OCI-M2 (cell line): ENCODE results near the gene ZNF654.
"Not testable (repeated sequence)": the region's sequence is repeated elsewhere in the genome, so short reads cannot be mapped to it uniquely, and the experiment has no call there.

ENCODE experiments used
- DNase-seq: peaks from one replicate; lab custom pipeline; 2025; ENCODE audit not compliant: unreplicated experiment; lab: John Stamatoyannopoulos, UW

Gene ZNF654

DNA sequence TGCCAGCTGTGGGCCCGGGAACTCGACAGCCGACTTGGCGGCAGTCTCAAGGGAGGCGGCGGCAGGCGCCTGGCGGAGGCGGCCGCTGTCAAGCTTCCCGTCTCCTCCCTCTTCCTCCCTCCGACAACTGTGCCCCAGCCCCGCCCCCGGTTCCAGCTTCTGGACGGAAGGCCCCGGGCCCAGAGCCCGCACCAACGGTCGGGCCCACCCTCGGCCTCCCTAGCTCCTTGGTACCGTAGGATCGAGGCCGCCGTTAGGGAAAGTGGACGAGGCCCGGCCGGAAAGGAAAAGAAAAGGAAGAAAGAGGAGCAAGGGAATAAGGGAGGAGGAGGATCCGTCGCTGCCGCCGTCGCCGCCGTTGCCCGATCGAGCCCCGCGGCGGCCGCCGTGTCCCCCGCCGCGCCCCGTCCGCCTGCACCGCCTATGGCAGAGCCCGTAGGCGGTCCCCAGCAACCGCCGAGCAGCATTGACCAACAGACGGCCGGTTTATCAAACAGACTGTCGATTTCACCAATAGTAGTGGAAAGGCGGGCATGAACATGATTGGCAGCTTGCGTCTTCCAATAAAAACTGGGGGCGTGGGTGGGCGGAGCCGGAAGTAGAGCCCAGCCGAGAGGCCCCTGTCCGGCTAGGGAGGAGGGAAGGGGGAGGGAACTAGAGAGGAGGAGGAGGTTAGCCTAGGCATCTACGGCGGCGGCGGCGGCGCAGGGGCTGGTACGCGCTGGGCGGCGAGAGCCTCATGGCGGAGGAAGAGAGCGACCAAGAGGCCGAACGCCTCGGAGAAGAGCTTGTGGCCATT, at the start of gene ZNF654, which contains the start of gene CGGBP1:
TSS of gene ZNF654 (plus strand) at position 675 of the 799 bp plus-strand sequence. CDS start at position 740, 65 bp downstream.
TSS of gene CGGBP1 (minus strand) at position 425 of the 799 bp plus-strand sequence. CDS start 3,029 bp downstream, outside the sequence.
- peak; percentile 85 for DNase-seq

DNA sequence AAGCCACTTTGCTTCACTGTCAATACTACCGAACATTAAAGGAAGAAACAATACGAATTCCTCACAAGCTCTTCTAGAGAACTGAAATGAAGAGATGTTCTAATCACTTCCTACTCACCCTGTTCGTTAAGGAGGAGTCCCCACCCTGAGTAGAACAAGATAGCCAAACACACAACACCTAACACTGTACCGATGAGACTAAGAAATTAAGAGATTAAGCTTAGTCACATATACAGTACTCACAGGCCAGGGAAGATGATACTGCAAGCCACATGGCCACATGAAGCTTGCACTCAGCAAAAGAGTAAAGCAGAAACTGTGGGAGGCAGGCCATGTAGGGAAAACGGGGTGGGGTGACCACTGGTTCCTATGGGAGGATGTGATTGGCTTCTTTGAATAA, 48.2 kb upstream of the ZNF654 start:
- no peak for DNase-seq

GRCh38 chr3:88013592-88013991, 45.5 kb upstream of the ZNF654 start:
- no peak for DNase-seq

GRCh38 chr3:88015656-88016055, 43.4 kb upstream of the ZNF654 start:
- DNase-seq: not testable (repeated sequence)

DNA sequence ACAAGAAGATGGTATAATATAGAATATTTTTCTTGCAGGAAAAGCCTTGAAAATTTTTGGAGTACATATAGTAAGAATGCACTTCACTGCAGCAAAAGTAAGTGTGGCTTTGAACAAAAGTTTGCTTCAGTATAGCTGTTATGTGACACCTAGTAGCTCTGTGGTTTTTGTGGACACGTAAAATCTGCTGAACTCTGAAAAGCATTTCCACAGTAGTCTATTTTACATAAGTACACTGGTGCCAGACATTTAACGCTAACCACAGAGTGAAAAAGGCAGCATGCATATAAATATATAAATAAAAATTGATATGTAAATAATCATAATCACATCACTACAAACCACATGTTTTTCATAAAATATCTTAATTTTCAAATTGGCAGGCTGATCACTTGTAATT, 40.0 kb upstream of the ZNF654 start:
- no peak for DNase-seq

GRCh38 chr3:88025001-88025552, 34.0 kb upstream of the ZNF654 start:
- DNase-seq: no peak

- no peak for DNase-seq
These were observed 30.2 kb upstream of the ZNF654 start for GRCh38 chr3:88028876-88029275.

- DNase-seq: no peak
These were observed 28.8 kb upstream of the ZNF654 start for GRCh38 chr3:88030210-88030609.

DNA sequence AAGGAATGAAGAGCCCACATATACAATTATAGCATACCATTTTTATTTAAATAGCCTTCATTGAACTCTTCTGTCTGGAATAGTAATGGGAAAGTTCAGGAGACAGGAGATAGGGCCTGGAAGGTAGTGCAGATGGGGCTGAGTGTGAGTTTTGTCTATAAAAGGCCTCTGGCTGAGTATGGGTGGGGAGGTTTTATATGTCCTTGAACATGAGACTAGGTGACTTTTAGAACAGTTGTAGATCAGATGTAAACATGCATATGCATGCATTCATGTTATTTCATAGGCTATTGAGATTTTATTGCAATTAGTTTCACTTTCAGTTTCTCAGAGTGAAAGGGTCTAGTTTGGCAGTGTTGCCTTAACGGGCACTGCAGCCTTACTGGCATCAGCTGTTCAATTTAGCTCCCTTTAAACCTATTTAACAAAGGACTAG, 27.4 kb upstream of the ZNF654 start:
- no peak for DNase-seq

DNA sequence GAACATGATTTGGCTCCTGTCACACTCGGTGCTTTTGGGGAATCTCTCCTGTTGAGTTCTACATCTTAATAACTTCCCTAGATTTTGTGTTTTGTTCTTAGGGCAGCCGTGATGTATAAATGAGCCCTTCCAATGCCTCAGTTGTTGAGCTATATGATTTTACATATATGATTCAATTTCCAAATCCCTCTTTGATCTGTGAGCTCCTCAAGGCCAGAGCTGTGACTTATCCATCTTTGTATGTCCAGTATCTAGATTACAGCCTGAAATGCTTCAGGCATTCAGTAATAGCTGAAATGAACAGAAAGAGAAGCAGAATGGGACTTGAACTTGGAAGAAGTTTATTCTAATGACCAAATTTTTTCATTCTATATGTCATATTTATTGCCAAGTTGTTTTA, 26.8 kb upstream of the ZNF654 start:
- no peak for DNase-seq

DNA sequence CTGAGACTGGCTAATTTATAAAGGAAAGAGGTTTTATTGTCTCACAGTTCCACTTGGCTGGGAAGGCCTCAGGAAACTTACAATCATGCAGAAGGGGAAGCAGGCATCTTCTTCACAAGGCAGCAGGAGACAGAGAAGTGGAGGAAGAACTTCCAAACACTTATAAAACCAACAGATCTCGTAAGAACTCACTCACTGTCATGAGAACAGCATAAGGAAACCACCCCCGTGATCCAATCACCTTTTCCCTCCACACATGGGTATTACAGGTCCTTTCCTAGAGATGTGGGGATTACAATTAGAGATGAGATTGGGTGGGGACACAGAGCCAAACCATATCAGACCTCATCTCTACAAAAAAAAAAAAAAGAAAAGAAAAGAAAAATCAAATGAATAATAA, 26.0 kb upstream of the ZNF654 start:
- DNase-seq: no peak

DNA sequence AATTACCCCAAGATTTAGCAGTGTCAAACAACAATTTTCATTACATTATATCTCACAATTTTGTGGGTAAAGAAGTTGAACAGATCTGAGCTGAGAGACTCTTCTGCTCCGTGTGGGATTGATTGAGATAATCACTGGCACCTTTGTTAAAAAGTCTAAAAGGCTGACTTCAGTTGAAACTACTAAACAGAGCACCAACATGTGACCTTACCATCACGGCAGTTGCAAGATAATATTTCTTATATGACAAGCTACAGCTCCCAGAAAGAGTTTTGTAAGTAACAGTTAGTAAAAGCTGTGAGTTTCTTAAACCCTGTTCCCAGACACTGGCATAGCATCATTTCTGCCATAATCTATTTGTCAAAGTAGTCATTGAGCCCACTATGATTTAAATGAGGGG, 25.2 kb upstream of the ZNF654 start:
- DNase-seq: no peak

DNA sequence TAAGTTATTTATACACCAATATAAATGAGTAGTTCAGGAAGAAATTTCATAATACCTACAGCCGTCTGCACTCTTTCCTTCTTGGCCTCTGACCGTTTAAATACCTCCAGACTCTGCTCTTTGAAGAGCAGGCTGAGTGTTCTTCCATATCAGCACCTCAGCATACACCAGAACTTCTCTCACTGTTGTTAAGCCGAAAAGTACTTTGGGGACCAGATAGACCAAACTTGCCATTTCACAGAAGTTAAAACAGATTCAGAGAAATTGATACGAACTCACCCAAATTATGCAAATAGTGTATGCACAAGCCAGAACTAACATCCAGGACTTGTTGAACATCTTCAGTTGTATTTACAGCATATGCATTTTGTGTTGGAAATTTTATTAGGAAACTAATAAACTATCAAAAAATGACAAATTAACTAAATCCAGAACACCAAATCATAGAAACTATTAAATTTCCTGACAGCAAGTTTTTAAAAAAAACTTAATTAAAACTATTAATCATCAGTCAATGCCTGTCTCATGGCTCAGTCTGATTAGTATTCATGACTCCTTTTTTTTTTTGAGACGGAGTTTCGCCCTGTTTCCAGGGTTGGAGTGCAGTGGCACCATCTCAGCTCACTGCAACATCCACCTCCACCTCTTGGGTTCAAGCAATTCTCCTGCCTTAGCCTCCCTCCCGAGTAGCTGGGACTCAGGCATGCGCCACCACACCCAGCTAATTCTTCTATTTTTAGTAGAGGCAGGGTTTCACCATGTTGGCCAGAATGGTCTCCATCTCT, 24.4 kb upstream of the ZNF654 start:
- DNase-seq: no peak

DNA sequence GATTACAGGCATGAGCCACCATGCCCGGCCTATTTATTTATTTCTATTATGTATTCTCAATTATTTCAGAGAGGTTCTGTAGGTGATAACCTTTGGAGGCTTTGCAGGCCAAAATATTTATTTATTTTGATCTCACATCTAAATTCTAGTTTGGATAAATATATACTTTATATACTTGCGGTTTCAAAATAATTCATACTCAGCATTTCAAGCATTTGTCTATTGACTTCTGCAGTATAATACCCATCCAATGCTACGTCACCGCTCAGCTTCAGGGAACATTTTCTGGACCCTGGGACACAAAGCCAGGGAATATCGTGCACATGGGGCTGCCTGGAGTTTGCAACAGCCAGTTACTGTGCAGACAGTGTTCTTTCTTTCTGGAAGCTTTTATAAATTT, 22.8 kb upstream of the ZNF654 start:
- no peak for DNase-seq

- DNase-seq: no peak
These were observed 20.5 kb upstream of the ZNF654 start for GRCh38 chr3:88038566-88038965.

GRCh38 chr3:88040529-88040928, 18.5 kb upstream of the ZNF654 start:
- DNase-seq: no peak

- DNase-seq: no peak
These were observed 18.1 kb upstream of the ZNF654 start for GRCh38 chr3:88041005-88041404.

DNA sequence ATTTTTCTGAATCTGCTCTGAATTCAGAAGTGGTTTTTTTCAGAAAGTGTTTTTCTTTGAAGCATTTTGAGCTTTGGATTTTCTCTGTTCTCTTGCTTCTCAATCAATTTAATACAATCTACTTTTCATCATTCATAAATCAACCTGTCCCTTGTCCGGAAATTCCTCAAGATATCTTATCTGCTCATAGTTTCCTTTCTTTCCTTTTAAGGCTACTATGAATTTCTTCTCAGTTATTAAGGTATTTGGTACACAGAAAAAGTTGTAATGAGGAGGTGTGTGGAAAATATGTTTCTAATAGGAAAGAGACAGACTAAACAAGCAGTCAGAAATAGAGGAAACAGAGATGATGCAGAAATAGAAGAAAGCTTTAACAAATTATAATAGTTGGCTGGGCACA, 14.6 kb upstream of the ZNF654 start:
- no peak for DNase-seq

DNA sequence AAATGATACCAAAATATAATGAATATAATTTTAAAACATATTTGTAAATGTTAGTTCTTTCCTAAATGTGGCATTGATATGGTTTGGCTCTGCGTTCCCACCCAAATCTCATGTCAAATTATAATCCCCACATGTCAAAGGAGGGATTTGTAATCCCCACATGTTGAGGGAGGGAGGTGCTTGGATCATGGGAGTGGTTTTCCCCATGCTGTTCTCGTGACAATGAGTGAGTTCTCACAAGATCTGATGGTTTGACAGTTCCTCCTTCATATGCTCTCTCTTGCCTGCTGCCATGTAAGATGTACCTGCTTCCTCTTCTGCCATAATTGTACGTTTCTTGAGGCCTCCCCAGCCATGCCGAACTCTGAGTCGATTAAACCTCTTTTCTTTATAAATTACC, 12.3 kb upstream of the ZNF654 start:
- no peak for DNase-seq

GRCh38 chr3:88057630-88058305, 1.3 kb upstream of the ZNF654 start:
- no peak for DNase-seq

DNA sequence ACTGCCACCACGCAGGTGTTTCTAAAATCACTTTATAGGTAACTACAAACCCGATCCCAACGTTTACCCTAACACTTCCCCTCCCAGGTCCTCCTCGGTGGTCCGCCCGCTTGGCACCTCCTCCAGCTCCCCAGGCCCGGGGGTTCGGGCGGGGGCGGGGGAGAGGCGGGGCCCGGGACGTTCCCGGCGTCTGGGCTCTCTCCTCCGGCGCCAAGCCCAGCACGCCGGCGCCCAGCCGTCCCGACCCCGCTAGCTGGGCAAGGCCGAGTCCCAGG, 812 bp upstream of the ZNF654 start:
- no peak for DNase-seq
